ENCODE results near the gene CDKAL1.
"Not testable (repeated sequence)": the region's sequence is repeated elsewhere in the genome, so short reads cannot be mapped to it uniquely, and the experiment has no call there.

CDKAL1 gene

DNA sequence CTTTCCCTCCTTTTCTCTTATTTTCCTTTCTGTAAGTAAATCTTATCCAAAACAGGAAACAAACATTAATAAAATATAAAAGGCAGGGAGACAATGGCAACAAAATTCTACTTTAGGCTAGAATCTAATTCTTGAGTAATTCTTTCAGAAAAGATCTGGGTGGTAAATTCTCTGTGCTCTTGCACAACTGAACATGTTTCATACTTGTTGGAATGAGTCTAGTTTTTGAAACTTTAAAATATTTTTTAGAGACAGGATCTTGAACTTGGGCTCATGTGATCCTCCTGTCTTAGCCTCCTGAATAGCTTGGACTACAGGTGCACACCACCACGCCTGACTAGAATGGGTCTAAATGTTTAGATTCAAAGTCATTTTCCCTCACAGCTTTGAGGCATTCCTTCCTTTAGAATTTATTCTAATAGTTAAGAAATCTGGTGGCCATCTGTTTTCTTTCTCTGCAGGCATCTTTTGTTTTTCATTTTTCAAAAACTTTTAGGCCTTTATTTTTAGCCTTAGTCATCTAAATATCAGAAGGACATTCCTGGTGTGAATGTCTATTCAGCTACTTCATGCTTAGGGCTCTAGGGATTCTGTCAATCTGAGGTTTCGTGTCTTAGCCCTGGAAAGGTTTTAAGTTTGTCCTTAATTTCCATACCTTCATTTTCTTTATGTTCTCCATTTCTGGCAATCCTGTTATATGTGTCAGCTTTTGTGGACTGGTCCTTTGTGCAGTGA lies 76.5 kb downstream of the CDKAL1 start:
- Histone ChIP-seq H3K27me3 (replicated peaks; ENCODE audit: control insufficient read depth, insufficient read depth, low read length) (no peaks in the 10 kb centered on the region), H3K4me3 (replicated peaks; ENCODE audit: low read depth, low read length) (no peak overlapping the region), H3K36me3 (ENCODE audit: control insufficient read depth, insufficient read depth, low read length) (no peaks in the 10 kb centered on the region)
- TF ChIP-seq, protein P1, sequence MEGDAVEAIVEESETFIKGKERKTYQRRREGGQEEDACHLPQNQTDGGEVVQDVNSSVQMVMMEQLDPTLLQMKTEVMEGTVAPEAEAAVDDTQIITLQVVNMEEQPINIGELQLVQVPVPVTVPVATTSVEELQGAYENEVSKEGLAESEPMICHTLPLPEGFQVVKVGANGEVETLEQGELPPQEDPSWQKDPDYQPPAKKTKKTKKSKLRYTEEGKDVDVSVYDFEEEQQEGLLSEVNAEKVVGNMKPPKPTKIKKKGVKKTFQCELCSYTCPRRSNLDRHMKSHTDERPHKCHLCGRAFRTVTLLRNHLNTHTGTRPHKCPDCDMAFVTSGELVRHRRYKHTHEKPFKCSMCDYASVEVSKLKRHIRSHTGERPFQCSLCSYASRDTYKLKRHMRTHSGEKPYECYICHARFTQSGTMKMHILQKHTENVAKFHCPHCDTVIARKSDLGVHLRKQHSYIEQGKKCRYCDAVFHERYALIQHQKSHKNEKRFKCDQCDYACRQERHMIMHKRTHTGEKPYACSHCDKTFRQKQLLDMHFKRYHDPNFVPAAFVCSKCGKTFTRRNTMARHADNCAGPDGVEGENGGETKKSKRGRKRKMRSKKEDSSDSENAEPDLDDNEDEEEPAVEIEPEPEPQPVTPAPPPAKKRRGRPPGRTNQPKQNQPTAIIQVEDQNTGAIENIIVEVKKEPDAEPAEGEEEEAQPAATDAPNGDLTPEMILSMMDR (IDR thresholded peaks at IDR 0.05; ENCODE audit: insufficient read depth, low read length, poor library complexity, severe bottlenecking) = no peak
- no peak for DNase-seq (ENCODE audit: extremely low read depth, insufficient read length)

DNA sequence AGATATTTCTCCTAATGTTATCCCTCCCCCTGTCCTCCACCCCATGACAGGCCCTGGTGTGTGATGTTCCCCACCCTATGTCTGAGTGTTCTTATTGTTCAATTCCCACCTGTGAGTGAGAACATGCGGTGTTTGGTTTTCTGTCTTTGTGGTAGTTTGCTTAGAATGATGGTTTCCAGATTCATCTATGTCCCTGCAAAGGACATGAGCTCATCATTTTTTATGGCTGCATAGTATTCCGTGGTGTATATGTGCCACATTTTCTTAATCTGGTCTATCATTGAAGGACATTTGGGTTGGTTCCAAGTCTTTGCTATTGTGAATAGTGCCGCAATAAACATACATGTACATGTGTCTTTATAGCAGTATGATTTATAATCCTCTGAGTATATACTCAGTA lies 83.3 kb downstream of the CDKAL1 start:
- DNase-seq (ENCODE audit: extremely low read depth, insufficient read length); H3K4me3 ChIP-seq (replicated peaks; ENCODE audit: low read depth, low read length); H3K27me3 ChIP-seq (replicated peaks; ENCODE audit: control insufficient read depth, insufficient read depth, low read length); H3K36me3 ChIP-seq (ENCODE audit: control insufficient read depth, insufficient read depth, low read length): not testable (repeated sequence)

DNA sequence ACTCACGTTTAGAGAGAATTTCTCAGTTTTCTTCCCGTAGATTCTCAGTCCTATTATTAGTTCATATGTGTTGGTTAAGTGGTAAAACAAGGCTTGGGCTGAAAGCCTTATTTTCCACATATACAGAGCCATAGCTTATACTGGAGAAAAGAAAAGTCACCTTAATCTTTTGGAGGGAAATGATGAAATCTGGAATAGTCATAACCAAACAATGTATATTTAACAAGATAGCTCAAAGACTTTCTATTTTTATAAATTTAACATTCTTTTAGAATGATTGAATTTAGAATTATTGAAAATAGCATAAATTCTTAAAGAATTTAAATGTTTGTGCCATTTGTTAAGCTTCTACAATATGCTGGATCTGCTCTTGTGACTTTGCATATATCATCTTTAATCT lies 85.8 kb downstream of the CDKAL1 start:
- Histone ChIP-seq H3K36me3 (ENCODE audit: control insufficient read depth, insufficient read depth, low read length) (no peaks in the 10 kb centered on the region), H3K4me3 (replicated peaks; ENCODE audit: low read depth, low read length) (no peak overlapping the region), H3K27me3 (replicated peaks; ENCODE audit: control insufficient read depth, insufficient read depth, low read length) (no peaks in the 10 kb centered on the region)
- TF ChIP-seq, protein P1 (IDR thresholded peaks at IDR 0.05; ENCODE audit: insufficient read depth, low read length, poor library complexity, severe bottlenecking) = no peak
- no peak for DNase-seq (ENCODE audit: extremely low read depth, insufficient read length)

DNA sequence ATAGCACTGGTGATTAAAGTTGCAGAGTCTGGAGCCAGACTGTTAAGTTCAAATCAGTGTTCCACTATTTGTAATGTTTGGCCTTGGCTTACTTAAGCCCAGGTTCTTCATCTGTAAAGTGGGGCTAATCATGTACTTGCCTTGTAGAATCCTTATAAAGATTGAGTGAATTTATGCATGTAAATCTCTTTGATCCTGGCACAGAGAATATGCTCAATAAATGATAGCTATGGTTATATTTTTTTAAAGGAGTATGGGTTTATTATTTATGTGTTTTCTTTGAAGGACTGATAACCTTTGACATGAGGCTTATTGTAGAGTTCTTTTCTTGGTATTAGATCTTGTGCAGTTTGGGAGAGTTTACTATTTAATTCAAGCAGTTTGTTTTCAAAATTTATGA lies 89.5 kb downstream of the CDKAL1 start:
- no peak for DNase-seq (ENCODE audit: extremely low read depth, insufficient read length)
- TF ChIP-seq, protein P1 (IDR thresholded peaks at IDR 0.05; ENCODE audit: insufficient read depth, low read length, poor library complexity, severe bottlenecking) = no peak

DNA sequence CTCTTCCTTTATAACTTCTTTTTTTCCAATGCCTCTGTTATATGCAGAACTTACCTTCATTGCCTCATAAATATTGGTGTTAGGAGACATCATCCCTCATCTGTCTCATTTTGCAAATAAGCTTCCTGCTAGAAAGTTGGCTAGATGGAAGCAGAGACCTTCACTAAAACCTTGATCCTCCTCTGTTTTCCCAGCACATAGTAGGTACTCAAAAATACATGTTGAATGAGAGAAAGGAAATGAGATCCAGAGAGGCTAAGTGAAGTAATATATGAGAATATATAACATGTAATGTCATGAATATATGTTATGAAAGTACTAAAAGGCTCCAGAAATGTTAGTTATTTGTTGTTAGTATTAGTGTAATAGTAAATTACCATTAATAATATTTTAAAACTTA lies 91.9 kb downstream of the CDKAL1 start:
- TF ChIP-seq, protein P1 (IDR thresholded peaks at IDR 0.05; ENCODE audit: insufficient read depth, low read length, poor library complexity, severe bottlenecking) = no peak
- Histone ChIP-seq H3K4me3 (replicated peaks; ENCODE audit: low read depth, low read length) (no peak overlapping the region), H3K27me3 (replicated peaks; ENCODE audit: control insufficient read depth, insufficient read depth, low read length) (no peaks in the 10 kb centered on the region), H3K36me3 (ENCODE audit: control insufficient read depth, insufficient read depth, low read length) (no peaks in the 10 kb centered on the region; the same call in 1 of the 2 replicates)
- DNase-seq (ENCODE audit: extremely low read depth, insufficient read length) = no peak

More for the DNA sequence above, 89.5 kb downstream of the CDKAL1 start:
- Histone ChIP-seq H3K36me3 (ENCODE audit: control insufficient read depth, insufficient read depth, low read length) (no peaks in the 10 kb centered on the region; the same call in 1 of the 2 replicates), H3K27me3 (replicated peaks; ENCODE audit: control insufficient read depth, insufficient read depth, low read length) (no peaks in the 10 kb centered on the region), H3K4me3 (replicated peaks; ENCODE audit: low read depth, low read length) (no peak overlapping the region)

DNA sequence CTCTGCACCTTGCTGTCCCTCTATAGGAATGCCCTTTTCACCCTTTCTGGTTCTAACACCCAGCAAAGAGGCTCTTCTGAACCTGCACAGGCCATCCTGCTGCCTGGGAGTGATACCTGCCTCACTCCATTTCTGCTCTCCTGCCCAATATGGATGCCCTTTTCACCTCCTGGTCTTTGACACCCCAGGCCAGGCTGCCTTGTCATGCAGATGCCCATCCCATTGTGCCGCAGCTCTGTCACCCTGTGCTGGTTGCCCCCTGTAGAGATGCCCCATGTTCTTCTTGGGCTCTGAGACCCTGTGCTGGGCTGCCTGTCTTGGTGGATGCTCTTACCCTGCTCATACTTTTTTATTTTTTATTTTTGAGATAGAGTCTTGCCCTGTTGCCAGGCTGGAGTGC lies 95.3 kb downstream of the CDKAL1 start:
- Histone ChIP-seq H3K27me3 (replicated peaks; ENCODE audit: control insufficient read depth, insufficient read depth, low read length) (no peaks in the 10 kb centered on the region), H3K4me3 (replicated peaks; ENCODE audit: low read depth, low read length) (no peak overlapping the region), H3K36me3 (ENCODE audit: control insufficient read depth, insufficient read depth, low read length) (no peaks in the 10 kb centered on the region; the same call in 1 of the 2 replicates)
- TF ChIP-seq, protein P1 (IDR thresholded peaks at IDR 0.05; ENCODE audit: insufficient read depth, low read length, poor library complexity, severe bottlenecking) = no peak
- no peak for DNase-seq (ENCODE audit: extremely low read depth, insufficient read length)
